Measurements from ENCODE around the gene ANKRD40. TPM values are rescaled to one million over a fixed set of nuclear protein-coding genes. Genes with fewer than 3 reads are reported as not detected.

Gene ANKRD40
- total and polyA plus RNA-seq, 10 of the 15 experiments (the other 5 are each of a cell fraction or from before 2014, with no cell fraction given) = 5.9 to 21.7 (median 14.8) TPM

DNA sequence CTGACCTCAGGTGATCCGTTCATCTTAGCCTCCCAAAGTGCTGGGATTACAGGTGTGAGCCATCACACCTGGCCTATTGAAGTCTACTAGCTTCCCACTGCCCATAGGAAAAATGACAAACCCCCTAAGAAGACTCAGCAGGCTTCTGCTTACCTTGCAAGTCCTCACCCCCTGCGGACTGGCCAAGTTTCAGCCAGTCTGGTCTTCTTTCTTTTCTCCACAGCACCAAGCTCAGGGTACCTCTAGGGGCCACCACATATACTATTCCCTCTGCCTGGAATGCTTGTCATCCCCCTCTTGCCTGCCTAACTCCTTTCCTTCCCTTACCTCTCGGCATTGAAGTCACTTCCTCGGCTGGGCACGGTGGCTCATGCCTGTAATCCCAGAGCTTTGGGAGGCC is 41.9 kb downstream of the ANKRD40 start:
- Histone ChIP-seq H3K27me3 (replicated peaks in 1 of 2; ENCODE audit: control insufficient read depth in 2 of 2, insufficient read depth in 2 of 2, low read length in 1 of 2) (no peaks in the 10 kb centered on the region), H4K20me1 (ENCODE audit: control insufficient read depth, insufficient read depth) (no peaks in the 10 kb centered on the region), H3K9ac (ENCODE audit: control insufficient read depth, insufficient read depth, low read length) (no peak overlapping the region), H3K27ac (ENCODE audit: control insufficient read depth, insufficient read depth) (no peak overlapping the region), H2AFZ (ENCODE audit: control insufficient read depth, low read depth, low read length) (no peak overlapping the region), H3K4me3 (no peak overlapping the region), H3K36me3 (ENCODE audit: control insufficient read depth in 2 of 2, insufficient read depth in 2 of 2, low read length in 1 of 2) (no peaks in the 10 kb centered on the region), H3K79me2 (ENCODE audit: control insufficient read depth, insufficient read depth, low read length) (no peaks in the 10 kb centered on the region), H3K4me2 (ENCODE audit: control insufficient read depth, insufficient read depth) (no peak overlapping the region), H3K9me3 (replicated peaks; ENCODE audit: control insufficient read depth, insufficient read depth, low read length) (no peaks in the 10 kb centered on the region), H3K4me1 (ENCODE audit: control insufficient read depth, insufficient read depth, low read length) (no peaks in the 10 kb centered on the region)
- TF ChIP-seq CHD2 (IDR thresholded peaks at IDR 0.05; ENCODE audit: borderline replicate concordance, low read depth, low read length) (no peak), RAD51 (IDR thresholded peaks at IDR 0.05) (no peak), IKZF2 (IDR thresholded peaks at IDR 0.05) (no peak), CBX3 (IDR thresholded peaks at IDR 0.05; ENCODE audit: borderline replicate concordance, low read depth) (no peak), ZNF384 (IDR thresholded peaks at IDR 0.05; ENCODE audit: borderline replicate concordance, low read depth, low read length) (no peak), NR2C2 (IDR thresholded peaks at IDR 0.05; ENCODE audit: borderline replicate concordance, control insufficient read depth, insufficient read length, low read depth) (no peak), CUX1 (IDR thresholded peaks at IDR 0.05; ENCODE audit: insufficient replicate concordance, low read depth, low read length) (no peak), RBBP5 (conservative IDR thresholded peaks at IDR 0.05) (no peak), E2F8 (IDR thresholded peaks at IDR 0.05; ENCODE audit: low read depth, partially characterized antibody) (no peak), NR2C1 (IDR thresholded peaks at IDR 0.05) (no peak)
- intact Hi-C loops (cut with micrococcal nuclease; ENCODE audit: unreplicated experiment) (no loop called here), in situ Hi-C loops (cut with MboI) (no loop called here)
- BruUV-seq (replicated peaks) = no TSS peak
- DNase-seq (ENCODE audit: low read depth, low spot score) (no peak), ATAC-seq (no peak), FAIRE-seq (no peak)
- ChIA-PET SMC1A (ENCODE audit: uncharacterized antibody, unreplicated experiment) (no interaction called here), RAD21 (ENCODE audit: unreplicated experiment) (no interaction called here), POLR2A (interaction anchor here (0.7 kb wide), 1 partner anchor 205 kb away, joined by 8 read pairs; no protein-coding TSS in a partner anchor), CTCF (interaction anchor here (0.9 kb wide), 1 partner anchor 269 kb away, joined by 3 read pairs; the partner anchor contains the start of gene LRRC59)
- WGBS (ENCODE audit: insufficient coverage, insufficient replicate concordance, low lambda C conversion rate, missing lambda C conversion rate) = 48% methylated on average over 5 of the region's 5 CpGs
